Body of pancreas (tissue), 4 donors: ENCODE results near the gene GRIN2C.

Experiments
- CTCF ChIP-seq, 7 experiments: fragments of 450-650 bp in 4 of 7; fragments of 200-600 bp in 3 of 7; sonication (generic) in 3 of 7; IDR thresholded peaks; one replicate each; pipeline ENCODE4 v1.5.1; 2016 to 2019; ENCODE audit warnings: antibody characterized with exemption in 7 of 7
- POLR2A ChIP-seq, 3 donors: fragments of 450-650 bp; IDR thresholded peaks; one replicate each; pipeline ENCODE4 v1.6.1; 2016; ENCODE audit warnings: antibody characterized with exemption in 3 of 3, mild to moderate bottlenecking in 2 of 3

- TF ChIP-seq CTCF (IDR thresholded peaks at IDR 0.05) (no peak), POLR2A (IDR thresholded peaks at IDR 0.05) (no peak)
Measured at GRCh38 chr17:74853048-74853397, 6.7 kb downstream of the GRIN2C start.
